ENCODE data around the gene DPP8.
"Not testable (repeated sequence)": the region's sequence is repeated elsewhere in the genome, so short reads cannot be mapped to it uniquely, and the experiment has no call there.

Gene DPP8

GRCh38 chr15:65525622-65526021 is 8.1 kb upstream of the DPP8 start:
- DNase-seq (ENCODE audit: low read depth in 1 of 2, low spot score in 1 of 2), result no peak

GRCh38 chr15:65524226-65524625 is 6.7 kb upstream of the DPP8 start:
- no peak for DNase-seq (ENCODE audit: low read depth in 1 of 2, low spot score in 1 of 2)

GRCh38 chr15:65521350-65521749 is 3.9 kb upstream of the DPP8 start:
- no peak for DNase-seq (ENCODE audit: low read depth in 1 of 2, low spot score in 1 of 2)

- no peak for DNase-seq (ENCODE audit: low read depth in 1 of 2, low spot score in 1 of 2)
Observed at GRCh38 chr15:65518633-65519285, 1.3 kb upstream of the DPP8 start.

GRCh38 chr15:65517866-65518207 is 348 bp upstream of the DPP8 start:
- no peak for DNase-seq (ENCODE audit: low read depth in 1 of 2, low spot score in 1 of 2)

GRCh38 chr15:65512807-65513416 is 4.6 kb downstream of the DPP8 start:
- no peak for DNase-seq (ENCODE audit: low read depth in 1 of 2, low spot score in 1 of 2)

GRCh38 chr15:65512189-65512588 is 5.3 kb downstream of the DPP8 start:
- DNase-seq (ENCODE audit: low read depth in 1 of 2, low spot score in 1 of 2), result no peak

- DNase-seq (ENCODE audit: low read depth in 1 of 2, low spot score in 1 of 2), result no peak
Observed at GRCh38 chr15:65509321-65509720, 8.2 kb downstream of the DPP8 start.

- DNase-seq (ENCODE audit: low read depth in 1 of 2, low spot score in 1 of 2), result no peak
Observed at GRCh38 chr15:65494076-65494475, 23.4 kb downstream of the DPP8 start.

GRCh38 chr15:65484876-65485275 is 32.6 kb downstream of the DPP8 start:
- no peak for DNase-seq (ENCODE audit: low read depth in 1 of 2, low spot score in 1 of 2)

- no peak for DNase-seq (ENCODE audit: low read depth in 1 of 2, low spot score in 1 of 2)
Observed at GRCh38 chr15:65476903-65477302, 40.6 kb downstream of the DPP8 start.

- no peak for DNase-seq (ENCODE audit: low read depth in 1 of 2, low spot score in 1 of 2)
Observed at GRCh38 chr15:65470866-65471265, 46.6 kb downstream of the DPP8 start.

GRCh38 chr15:65468229-65468909 is 49.1 kb downstream of the DPP8 start:
- no peak for DNase-seq (ENCODE audit: low read depth in 1 of 2, low spot score in 1 of 2)

GRCh38 chr15:65466901-65467300 is 50.6 kb downstream of the DPP8 start:
- DNase-seq (ENCODE audit: low read depth in 1 of 2, low spot score in 1 of 2), result no peak

GRCh38 chr15:65463096-65463495 is 54.4 kb downstream of the DPP8 start:
- not testable (repeated sequence) for DNase-seq (ENCODE audit: low read depth in 1 of 2, low spot score in 1 of 2)

- DNase-seq (ENCODE audit: low read depth in 1 of 2, low spot score in 1 of 2), result no peak
Observed at GRCh38 chr15:65460741-65461347, 56.6 kb downstream of the DPP8 start.

- DNase-seq (ENCODE audit: low read depth in 1 of 2, low spot score in 1 of 2), result not testable (repeated sequence)
Observed at GRCh38 chr15:65455256-65455655, 62.2 kb downstream of the DPP8 start.

- DNase-seq (ENCODE audit: low read depth in 1 of 2, low spot score in 1 of 2), result no peak
Observed at GRCh38 chr15:65451989-65452388, 65.5 kb downstream of the DPP8 start.

GRCh38 chr15:65450556-65450955 is 66.9 kb downstream of the DPP8 start:
- no peak for DNase-seq (ENCODE audit: low read depth in 1 of 2, low spot score in 1 of 2)

- no peak for DNase-seq (ENCODE audit: low read depth in 1 of 2, low spot score in 1 of 2)
Observed at GRCh38 chr15:65447145-65447544, 70.3 kb downstream of the DPP8 start.

- no peak for DNase-seq (ENCODE audit: low read depth in 1 of 2, low spot score in 1 of 2)
Observed at GRCh38 chr15:65434201-65434600, 83.3 kb downstream of the DPP8 start.

- no peak for DNase-seq (ENCODE audit: low read depth in 1 of 2, low spot score in 1 of 2)
Observed at GRCh38 chr15:65431731-65432130, 85.8 kb downstream of the DPP8 start.

All from activated T-helper 1 cell treated with anti-CD3 and anti-CD28 coated beads, Interleukin-2, amount 50 U/mL, for 16 hours (primary cell).